HG02759 (cell line): ENCODE data around the gene PKP4.

Experiments
- ATAC-seq: cut with Tn5 transposase; IDR thresholded peaks from one replicate; pipeline ENCODE4 v1.9.1; 2021; ENCODE audit warnings: mild to moderate bottlenecking, moderate library complexity; ENCODE audit not compliant: unreplicated experiment

The PKP4 gene

DNA sequence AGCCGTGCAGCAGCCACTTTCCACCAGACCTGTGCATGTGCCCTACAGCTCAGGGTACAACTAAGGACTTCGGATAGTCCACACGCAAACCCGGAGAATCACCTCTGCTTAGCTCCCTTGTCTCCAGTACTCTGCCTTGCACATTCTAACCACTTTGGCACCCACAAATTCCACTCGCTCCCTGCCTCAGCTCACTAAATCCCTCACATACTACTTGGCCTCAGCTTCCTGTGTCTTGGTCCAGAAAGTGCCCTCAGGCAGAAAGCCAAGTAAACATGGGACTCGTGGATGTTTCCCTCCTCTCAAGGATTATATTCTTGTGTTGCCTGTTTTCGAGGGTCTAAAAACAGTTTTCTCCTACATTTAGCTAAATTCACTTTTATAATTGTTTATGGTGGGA is 180.6 kb downstream of the PKP4 start:
- ATAC-seq, result no peak

DNA sequence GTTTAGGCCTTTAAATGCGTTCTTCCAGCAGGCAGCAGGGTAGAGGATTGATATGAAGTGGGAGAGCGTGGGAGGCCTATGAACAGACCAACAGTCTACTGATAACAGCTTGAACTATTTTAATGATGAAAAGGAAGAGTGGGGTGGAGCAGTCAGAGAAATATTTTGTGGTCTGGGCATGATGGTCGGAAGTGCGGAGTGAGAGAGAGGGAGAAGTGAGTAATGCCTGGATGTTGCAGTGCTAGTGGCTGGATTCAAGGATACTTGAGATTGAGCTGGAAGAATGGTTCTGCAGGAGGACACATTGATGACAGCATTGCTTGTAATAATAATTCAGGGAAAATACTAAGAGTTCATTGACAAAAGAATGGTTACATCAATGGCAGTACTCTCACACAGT is 187.4 kb downstream of the PKP4 start:
- no peak for ATAC-seq

DNA sequence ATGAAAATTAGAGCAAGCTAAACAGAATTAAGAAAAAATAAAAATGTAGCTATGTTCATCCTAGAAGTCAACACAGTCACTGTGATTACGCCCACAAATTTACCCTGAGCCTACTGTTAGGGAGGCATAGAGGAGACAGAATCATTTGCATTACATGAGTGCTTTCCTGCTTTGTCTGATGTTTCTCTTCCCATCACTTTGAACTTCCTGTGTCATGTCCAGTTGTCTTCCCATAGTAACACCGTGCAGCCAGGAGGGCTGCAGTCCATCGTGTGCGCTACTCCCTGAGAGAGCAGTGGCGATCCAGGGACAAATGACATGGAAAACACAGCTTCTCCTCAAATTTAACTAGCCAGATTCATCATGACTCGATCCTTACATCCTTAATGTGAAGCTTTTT is 188.5 kb downstream of the PKP4 start:
- ATAC-seq, result no peak

DNA sequence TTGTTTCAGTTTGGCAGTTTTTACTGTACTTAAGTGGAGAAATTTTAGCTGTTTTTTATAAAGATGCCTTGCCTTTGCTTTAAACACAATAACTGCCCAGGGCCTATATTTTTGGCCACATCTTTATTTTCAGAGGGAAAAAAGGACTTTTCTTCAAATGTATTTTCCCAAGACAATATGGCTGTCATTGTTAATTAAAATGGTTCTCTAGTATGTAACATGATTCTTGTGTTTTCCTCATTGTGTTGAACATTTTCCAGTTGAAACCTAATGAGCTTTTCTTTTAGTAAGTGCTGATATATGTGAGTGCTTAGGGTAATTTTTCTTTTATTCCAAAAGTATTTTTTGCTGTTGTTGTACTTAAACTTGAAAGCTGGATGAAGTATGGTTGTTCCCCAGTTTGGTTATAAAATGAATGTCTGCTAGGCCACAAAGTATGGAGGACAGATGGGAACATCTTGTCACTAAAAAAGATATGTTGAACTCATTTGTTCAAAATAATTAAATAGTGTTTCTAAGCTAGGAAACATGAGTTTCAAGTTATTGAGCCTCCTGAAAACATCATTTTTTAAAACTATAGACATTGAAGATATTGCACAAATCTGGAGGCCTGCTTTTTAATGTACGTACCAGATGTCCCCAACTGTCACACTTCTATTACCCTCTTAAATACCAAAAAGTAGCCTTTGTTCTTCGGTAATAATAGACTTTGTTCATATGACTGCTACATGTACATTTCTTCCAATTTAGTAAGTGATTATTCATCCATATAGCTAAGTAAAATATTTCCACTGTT is 190.9 kb downstream of the PKP4 start:
- no peak for ATAC-seq

DNA sequence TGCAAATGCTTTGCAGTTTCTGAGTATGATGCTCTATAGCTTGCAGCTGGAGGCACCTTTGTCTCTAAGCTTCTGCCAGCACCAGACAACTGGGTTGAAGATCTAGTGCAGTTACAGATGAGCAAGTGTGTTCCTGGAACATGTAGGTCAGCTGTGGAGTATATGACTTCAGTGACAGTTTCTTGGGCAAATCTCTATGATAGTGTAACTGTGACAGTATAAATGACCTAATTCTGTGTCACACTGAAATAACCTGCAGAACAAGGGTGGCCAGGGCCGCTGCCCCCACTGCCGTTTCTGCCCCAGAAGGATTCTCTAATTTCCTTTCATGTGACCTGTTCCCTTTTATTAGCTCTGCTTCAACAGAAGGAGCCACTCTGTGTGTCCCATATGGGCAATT is 193.1 kb downstream of the PKP4 start:
- no peak for ATAC-seq

DNA sequence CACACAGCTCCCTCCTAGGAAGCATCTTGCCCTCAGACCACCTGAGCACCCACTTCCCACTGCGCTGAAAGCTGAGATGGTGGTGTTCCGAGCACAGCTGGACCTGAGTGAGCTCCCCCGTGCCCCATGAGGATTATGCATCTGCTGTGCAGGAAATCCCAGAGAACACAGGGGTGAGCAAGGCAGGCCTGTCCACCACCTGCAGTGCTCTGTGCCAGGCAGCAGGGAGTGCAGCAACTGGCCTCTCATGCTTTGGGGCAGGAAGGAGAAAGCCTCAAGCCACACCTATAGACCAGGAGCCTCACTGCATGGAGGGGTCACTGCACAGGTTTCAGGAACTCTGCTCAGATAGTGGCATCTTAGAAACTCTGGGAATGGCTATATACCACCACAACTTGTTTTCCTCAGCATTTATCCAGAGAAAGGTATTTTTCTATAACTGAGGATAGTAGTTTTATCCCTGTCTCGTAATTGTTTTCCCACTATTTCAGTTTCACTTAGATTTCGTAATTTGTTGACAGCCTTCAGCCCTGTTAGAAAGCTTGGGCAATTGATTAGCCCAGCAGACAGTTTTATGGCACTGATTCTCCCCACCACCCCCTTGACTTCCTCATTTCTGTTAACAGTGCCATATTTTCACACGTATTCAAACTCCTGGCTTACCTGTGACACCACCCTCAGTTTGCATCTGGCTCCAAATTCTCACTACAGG is 194.1 kb downstream of the PKP4 start:
- ATAC-seq, result no peak

DNA sequence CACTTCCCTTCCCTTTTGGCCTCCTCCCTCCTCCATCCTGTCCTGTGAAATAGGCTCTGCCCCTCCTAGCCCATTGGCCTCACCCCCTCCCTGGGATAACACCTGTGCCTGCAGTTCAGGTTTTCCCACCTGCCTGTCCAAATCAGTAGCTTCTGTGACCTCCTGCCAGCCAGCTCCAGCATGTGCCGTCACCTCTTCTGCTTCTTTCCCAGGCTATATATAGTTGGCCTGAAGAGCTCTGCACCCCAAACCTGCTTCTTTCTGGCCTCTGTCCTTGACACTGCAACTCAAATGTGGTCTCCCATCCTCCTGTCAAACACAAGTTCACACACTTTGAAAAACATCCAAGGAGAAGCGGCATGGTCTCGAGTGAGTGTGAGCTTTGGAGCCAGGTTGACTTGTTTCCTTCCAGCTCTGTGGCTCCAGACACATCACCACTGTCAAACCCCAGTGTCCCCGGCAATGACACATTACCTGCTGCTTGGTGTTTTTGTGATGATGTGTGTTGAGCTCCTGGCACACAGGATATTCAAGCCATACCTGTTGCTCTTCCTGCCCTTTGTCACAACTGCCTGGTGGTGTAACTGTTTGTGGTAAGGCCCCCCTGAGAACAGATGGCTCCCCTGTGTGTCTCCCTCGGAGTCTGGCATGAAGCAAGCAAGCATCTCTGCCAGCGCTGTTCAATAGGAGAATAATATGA is 194.8 kb downstream of the PKP4 start:
- no peak for ATAC-seq

DNA sequence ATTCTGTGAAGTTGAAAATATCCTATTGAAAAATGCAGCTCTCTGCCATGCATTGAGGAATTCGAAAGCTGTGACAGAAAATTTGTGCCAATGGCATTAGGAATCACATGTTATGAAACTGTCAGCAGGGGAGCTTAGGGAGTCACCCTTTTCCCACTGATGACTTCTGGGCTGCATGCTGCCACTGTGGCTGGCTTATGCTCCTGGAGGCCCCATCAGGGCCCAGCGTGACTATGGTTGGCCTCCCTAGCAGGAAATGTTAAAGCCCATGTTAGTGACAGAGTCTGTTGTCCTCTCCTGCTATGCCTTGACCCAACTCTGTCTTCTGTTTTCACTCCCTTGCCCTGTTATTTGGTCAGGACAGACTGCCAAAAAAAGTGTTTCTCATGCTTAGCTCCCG is 198.9 kb downstream of the PKP4 start:
- ATAC-seq, result no peak

DNA sequence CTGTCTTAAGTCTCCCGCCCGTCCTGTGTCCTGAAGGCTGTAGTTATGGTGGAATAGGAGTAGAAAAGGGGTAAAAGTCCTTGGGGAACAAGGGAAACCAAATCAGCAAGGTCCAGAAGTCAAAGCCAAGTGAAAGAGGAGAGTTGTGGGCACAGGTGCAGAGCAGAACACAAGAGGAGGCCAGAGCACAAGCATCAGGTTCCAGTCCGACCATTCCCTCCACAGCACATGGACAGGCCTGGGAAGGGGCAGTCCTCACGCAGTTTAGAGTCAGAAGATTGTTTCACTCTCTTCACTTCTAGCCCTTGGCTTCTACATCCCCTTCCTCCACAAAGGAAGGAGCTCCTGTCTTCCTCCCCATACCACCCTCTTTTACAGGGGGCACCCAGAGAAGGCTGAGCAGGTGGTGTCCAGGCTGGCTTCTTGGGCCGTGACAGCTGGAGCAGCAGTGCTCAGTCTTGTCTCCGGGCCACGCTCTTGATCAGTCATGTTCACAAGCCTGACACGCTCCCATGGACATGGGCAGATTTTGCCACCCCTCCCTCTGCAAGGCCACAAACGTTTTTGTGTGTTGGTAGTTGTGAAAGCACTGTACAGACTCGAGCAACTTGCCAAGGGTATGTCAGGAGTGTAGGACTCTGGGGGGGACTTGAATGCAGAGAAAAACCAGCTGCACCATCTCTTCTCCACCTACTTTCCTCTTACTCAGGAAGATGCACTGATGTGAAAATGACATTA is 199.9 kb downstream of the PKP4 start:
- peak; percentile 50 for ATAC-seq

DNA sequence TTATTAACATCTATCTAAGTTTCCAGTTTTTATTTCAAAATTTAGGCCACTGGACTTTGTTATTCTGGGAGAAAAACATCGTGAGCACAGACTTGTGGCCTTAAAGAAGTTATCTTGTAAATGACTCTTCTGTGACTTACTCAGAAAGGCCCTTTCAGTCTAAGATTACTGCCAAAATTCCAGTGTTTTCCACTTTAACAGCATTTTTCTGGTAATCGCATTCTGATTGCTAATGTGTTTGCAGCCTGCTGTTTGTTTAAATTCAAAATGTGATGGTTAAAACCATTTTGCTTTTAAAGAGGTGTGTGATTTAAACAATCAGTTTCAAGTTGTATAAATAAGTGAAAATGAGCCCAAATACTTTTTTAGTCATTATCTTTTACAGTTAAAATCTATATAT is 201.6 kb downstream of the PKP4 start:
- no peak for ATAC-seq

DNA sequence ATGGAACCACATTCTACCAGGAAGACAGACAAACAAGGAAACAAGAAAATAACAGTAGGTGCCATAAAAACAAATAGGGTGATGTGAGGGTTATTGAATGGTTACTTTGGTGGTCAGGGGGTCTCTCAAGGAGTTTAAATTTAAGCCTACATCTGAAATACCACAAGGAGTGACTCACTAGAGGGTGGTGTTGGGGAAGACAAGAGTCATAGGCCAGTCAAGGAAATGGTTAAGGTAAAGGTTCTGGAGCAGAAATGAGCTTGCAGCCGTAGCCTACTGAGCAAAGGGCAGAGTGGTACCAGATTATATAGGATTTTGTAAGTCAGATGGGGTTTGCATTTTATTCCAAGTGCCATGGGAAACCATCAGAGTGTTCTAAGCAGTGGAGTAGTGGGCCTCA is 202.7 kb downstream of the PKP4 start:
- ATAC-seq, result no peak

DNA sequence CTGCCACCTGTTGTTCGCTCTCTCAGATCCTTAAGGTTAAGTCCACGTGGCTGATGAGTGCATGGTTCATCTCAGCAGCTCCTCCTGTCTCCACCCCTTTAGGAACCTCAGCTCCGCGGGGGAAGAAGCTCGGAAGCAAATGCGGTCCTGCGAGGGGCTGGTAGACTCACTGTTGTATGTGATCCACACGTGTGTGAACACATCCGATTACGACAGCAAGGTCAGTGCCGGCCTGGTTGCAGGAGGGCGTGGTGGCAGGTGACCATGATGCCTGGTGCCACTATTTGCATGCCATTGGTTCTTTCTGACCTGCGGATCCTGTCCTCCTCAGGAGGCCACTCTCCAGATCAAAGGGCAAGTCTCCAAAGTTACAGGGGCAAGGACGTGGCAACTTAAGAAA is 204.5 kb downstream of the PKP4 start:
- ATAC-seq, result no peak

DNA sequence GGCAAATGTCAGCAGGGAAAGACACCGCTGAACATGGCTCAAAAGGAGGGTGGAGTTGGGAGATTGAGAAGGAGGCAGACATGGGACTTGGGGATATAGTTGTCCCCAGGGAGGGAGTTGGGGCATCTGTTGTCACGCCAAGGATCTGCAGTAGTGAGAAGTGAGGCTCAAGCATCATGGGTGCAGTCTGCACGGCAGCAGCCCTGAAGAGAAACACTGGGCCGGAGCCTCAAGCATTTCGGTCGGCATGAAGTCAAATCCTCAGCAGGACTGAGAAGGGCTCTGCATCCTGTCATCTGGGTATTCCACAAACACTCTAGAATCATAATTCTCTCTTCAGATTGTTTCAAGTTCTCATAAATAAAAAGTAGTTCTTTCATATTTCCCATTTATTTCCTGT is 205.7 kb downstream of the PKP4 start:
- ATAC-seq, result no peak

DNA sequence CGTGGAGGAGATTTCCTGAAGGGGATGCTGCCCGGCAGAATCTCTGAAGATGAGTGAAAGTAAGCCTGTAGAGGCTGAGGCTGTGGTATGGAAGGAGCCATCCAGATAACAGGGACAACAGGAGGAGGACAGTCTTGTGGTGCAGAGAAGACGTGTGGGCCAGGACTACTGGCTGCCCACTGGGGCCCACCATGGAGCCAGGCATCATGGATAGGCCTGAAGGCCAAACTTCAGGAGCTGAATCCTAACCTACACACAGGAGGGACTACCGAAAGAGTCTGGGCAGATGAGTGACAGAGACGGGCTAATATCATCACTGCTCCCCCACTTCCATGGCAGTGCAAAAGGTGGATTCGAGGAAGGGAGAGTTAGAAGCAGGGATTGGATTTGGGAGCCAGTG is 207.0 kb downstream of the PKP4 start:
- no peak for ATAC-seq

DNA sequence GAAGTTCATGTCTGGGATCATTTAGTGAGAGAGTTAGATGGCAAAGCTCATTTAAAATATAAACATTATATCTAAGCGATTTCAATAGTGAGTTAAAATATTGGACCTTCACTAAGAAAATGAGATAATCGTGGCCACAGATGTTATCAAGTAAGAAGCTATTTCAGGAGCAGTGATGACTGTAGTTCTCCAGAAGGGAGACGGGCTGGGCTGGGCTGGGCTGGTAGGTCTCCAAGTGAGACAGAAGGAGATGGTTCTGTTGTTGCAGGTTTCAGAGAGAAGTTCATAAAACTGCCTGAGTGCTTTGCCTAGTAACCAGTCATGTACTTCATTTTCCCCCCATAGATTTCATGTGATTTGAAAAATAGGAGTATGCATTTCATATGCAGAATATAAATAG is 208.2 kb downstream of the PKP4 start:
- no peak for ATAC-seq

DNA sequence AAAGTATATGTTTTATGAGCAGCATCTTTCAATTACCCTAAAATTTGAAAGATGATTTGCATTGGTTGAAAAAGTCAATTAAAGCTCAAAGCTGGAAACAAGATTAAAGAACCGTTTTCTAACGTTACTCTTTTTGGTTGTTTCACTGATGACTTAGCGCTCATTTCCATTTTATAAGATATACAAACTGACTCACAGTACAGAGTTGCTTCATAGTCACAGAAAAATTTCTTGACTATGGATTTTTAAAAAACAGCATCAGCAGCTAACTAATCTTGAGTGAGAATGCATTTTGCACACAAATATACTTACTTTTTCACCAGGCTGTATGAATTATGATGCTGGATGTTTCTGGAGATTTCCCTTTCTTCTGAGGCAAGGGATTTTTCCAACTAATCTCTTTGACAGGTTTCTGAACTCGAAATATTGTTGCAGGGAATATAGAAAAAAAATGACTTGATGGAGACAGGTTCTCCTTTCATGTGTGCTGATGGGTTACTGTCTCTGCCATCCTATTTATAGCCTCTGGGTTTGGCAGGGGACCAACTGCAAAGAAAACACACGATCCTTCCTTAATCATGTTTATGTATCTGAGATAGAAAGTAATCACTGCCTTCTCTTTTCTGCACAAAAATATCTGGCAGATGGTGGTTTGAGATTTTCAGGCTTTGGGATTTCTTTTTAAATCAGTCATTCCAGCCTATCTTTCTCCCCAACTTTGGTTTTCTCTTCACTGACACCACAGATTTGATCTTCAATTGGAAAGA is 209.0 kb downstream of the PKP4 start:
- no peak for ATAC-seq

DNA sequence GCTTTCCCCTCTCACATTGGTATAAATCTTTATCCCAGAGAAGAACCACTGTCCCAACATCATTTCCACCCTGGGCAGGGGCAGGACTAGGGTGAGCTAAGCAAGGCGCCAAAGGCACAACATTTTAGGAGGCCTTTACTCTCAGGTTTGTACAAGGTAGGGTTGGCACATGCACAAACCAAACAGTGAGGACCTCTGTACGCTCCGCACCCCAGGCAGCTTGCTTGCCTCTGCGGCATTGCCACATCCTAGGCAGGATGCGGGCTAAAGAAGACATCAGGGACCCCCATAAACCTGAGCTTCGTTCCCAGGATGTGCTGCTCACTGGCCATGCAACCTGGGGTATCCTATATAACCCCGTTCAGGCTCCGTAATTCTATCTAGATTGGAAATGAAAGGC is 210.2 kb downstream of the PKP4 start:
- no peak for ATAC-seq

DNA sequence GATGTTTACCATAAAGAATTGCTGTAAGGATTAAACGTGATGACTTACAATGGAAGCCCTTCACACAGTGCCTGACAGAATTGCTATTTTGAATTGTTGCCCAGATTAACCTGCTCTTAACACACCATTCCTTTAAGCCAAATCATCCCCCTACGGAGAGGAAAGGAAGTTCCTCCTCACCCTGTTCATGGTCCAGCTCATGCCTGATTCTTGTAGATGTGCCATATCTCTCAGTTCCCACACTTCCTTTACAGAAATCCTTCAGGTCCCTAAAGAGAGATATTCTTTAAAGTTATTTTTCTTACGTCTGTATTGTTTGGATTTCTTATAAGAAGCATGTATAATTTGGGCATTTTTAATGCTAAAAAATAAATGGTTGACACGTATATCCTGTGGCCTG is 210.8 kb downstream of the PKP4 start:
- no peak for ATAC-seq

DNA sequence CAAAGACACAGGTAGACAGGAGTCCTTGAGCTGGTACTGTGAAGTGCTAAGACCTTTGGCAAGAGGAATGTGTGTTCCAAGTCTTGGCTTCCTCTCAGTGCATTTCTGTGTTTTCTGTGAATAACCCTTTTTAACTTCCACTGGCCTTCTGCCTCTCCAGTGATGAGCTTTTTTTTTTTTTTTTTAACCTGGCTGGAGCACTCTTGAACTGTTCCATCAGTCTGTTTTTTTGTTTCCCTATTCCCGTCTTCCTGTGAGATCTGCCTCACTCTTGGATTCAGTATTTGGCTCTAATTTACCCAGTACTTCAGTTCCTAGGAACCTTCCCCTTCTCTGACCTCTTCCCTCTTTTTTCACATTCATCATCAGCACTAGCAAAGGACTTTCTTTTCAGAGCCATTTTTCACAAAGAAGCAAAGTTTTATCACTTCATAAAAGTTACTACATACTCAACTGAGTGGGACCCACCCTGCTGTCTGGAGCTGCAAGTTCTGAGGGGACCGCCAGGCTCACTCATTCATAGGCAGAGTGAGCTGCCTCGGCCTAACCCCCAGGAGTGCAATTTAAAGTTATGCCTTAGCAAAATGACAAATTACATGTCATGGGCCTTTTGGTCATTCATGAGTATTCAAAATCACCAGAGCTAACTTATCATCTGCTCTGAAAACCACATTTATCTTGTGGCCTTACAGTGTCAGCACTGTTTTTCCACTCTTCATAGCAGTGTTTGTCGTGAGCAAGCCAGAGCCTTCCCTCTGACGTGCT is 211.4 kb downstream of the PKP4 start:
- ATAC-seq, result no peak

DNA sequence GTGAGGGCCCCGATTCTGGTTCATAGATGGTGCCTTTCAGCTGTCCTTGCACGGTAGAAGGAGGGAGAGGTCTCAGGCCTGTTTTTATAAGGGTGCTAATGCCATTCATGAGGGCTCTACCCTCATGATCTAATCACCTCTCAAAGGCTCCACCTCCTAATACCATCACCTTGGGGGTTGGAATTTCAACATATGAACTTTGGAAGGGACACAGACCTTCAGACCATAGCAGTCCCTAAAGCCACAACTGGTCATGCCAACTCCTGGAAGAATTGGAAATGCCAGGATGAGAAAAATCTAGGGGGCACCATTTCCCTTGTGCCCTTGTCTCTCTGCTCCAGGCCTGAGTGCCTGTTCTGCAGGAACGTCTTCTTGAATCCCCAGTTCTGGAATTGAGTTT is 213.5 kb downstream of the PKP4 start:
- no peak for ATAC-seq
